H1 (cell line): Measurements from ENCODE around the gene TRDN. TPM values are rescaled to one million over a fixed set of nuclear protein-coding genes. Genes with fewer than 3 reads are reported as not detected.

Experiments
- CREB1 ChIP-seq: IDR thresholded peaks from 2 replicates; pipeline ENCODE4 v1.6.1; 2012; ENCODE audit warnings: inconsistent platforms
- HDAC2 ChIP-seq, 2 experiments: fragments of 300-600 bp in 1 of 2; sonication (generic) in 1 of 2; IDR thresholded peaks; 2 replicates each; pipeline ENCODE4 v1.6.1; 2011 to 2012; ENCODE audit warnings: low read depth in 2 of 2, low read length in 2 of 2, mild to moderate bottlenecking in 2 of 2, moderate library complexity in 2 of 2, borderline replicate concordance in 1 of 2, inconsistent platforms in 1 of 2
- JUND ChIP-seq: IDR thresholded peaks from 2 replicates; pipeline ENCODE4 v1.6.1; 2011; ENCODE audit warnings: mild to moderate bottlenecking, improper control_type of control experiment, low read length
- polyA plus RNA-seq, 7 experiments: library from polyadenylated mRNA; depleted of rRNA in 3 of 7; stranded (reverse) in 5 of 7; unstranded in 2 of 7; fragments of >200 nt in 5 of 7; fragments of 200-250 nt in 2 of 7; gene quantifications; 1 replicate in 5 of 7; 2 replicates in 1 of 7; 4 replicates in 1 of 7; pipeline versions ENCODE4 v1.2.1 to v1.2.3, GENCODE V29; 2011 to 2013; ENCODE audit warnings: missing spikeins in 2 of 7, mixed read lengths in 2 of 7
- total RNA-seq: library from RNA; stranded (reverse); fragmentation: NEBNext Ultra II Directional; extraction: Animal tissue kit (Norgen Biotek cat#: 25700); gene quantifications from 2 replicates; pipeline ENCODE4 v1.2.1, GENCODE V29; 2021
- TF ChIP-seq, protein P1 (sequence below): fragments of 300-600 bp; sonication (generic); IDR thresholded peaks from 2 replicates; pipeline ENCODE4 v1.7.1; 2012; ENCODE audit warnings: low read length, moderate library complexity, mild to moderate bottlenecking, inconsistent platforms; ENCODE audit not compliant: insufficient replicate concordance

TRDN gene
- total and polyA plus RNA-seq, 2 of the 8 experiments (the other 6 are each of a cell fraction or from before 2014, with no cell fraction given) = 1.6 to 41.6 TPM

DNA sequence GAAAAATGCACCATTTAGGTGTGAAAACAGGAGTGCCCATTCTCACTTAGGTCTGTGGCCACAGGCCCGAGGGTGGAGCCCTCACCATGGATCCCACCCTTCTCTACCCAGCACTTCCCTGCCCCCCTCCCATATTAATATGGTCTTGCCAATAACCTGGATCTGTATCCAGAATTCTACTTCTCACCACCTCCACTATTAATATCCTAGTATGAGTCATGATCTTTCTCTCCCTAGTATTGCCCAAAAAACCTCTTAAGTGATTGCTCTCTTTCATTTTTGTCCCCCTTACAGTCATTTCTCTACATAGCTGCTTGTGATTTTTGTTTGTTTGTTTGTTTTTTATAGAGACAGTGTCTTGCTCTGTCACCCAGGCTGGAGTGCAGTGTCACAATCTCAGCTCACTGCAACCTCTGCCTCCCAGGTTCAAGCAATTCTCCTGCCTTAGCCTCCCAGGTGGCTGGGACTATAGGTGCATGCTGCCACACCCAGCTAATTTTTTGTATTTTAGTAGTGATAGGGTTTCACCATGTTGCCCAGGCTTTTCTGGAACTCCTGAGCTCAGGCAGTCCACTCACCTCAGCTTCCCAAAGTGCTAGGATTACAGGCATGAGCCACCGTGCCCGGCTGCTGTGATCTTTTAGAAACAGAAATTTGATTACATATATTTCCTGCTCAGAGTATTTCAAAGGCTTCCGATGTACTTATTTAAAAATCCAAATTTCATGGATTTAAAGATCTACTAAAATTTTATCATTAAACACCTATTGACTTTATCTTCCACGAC lies 24.5 kb upstream of the TRDN start (continued):
- no peak for TF ChIP-seq CREB1
- no peak for TF ChIP-seq JUND
- TF ChIP-seq, protein P1, sequence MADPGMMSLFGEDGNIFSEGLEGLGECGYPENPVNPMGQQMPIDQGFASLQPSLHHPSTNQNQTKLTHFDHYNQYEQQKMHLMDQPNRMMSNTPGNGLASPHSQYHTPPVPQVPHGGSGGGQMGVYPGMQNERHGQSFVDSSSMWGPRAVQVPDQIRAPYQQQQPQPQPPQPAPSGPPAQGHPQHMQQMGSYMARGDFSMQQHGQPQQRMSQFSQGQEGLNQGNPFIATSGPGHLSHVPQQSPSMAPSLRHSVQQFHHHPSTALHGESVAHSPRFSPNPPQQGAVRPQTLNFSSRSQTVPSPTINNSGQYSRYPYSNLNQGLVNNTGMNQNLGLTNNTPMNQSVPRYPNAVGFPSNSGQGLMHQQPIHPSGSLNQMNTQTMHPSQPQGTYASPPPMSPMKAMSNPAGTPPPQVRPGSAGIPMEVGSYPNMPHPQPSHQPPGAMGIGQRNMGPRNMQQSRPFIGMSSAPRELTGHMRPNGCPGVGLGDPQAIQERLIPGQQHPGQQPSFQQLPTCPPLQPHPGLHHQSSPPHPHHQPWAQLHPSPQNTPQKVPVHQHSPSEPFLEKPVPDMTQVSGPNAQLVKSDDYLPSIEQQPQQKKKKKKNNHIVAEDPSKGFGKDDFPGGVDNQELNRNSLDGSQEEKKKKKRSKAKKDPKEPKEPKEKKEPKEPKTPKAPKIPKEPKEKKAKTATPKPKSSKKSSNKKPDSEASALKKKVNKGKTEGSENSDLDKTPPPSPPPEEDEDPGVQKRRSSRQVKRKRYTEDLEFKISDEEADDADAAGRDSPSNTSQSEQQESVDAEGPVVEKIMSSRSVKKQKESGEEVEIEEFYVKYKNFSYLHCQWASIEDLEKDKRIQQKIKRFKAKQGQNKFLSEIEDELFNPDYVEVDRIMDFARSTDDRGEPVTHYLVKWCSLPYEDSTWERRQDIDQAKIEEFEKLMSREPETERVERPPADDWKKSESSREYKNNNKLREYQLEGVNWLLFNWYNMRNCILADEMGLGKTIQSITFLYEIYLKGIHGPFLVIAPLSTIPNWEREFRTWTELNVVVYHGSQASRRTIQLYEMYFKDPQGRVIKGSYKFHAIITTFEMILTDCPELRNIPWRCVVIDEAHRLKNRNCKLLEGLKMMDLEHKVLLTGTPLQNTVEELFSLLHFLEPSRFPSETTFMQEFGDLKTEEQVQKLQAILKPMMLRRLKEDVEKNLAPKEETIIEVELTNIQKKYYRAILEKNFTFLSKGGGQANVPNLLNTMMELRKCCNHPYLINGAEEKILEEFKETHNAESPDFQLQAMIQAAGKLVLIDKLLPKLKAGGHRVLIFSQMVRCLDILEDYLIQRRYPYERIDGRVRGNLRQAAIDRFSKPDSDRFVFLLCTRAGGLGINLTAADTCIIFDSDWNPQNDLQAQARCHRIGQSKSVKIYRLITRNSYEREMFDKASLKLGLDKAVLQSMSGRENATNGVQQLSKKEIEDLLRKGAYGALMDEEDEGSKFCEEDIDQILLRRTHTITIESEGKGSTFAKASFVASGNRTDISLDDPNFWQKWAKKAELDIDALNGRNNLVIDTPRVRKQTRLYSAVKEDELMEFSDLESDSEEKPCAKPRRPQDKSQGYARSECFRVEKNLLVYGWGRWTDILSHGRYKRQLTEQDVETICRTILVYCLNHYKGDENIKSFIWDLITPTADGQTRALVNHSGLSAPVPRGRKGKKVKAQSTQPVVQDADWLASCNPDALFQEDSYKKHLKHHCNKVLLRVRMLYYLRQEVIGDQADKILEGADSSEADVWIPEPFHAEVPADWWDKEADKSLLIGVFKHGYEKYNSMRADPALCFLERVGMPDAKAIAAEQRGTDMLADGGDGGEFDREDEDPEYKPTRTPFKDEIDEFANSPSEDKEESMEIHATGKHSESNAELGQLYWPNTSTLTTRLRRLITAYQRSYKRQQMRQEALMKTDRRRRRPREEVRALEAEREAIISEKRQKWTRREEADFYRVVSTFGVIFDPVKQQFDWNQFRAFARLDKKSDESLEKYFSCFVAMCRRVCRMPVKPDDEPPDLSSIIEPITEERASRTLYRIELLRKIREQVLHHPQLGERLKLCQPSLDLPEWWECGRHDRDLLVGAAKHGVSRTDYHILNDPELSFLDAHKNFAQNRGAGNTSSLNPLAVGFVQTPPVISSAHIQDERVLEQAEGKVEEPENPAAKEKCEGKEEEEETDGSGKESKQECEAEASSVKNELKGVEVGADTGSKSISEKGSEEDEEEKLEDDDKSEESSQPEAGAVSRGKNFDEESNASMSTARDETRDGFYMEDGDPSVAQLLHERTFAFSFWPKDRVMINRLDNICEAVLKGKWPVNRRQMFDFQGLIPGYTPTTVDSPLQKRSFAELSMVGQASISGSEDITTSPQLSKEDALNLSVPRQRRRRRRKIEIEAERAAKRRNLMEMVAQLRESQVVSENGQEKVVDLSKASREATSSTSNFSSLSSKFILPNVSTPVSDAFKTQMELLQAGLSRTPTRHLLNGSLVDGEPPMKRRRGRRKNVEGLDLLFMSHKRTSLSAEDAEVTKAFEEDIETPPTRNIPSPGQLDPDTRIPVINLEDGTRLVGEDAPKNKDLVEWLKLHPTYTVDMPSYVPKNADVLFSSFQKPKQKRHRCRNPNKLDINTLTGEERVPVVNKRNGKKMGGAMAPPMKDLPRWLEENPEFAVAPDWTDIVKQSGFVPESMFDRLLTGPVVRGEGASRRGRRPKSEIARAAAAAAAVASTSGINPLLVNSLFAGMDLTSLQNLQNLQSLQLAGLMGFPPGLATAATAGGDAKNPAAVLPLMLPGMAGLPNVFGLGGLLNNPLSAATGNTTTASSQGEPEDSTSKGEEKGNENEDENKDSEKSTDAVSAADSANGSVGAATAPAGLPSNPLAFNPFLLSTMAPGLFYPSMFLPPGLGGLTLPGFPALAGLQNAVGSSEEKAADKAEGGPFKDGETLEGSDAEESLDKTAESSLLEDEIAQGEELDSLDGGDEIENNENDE = no peak
- TF ChIP-seq HDAC2 (IDR thresholded peaks at IDR 0.05; ENCODE audit: borderline replicate concordance in 1 of 2, low read depth in 2 of 2, low read length in 2 of 2) = no peak
